ENCODE data around the gene PHF2.

The PHF2 gene

GRCh38 chr9:93713716-93714115, 137.3 kb downstream of the PHF2 start:
- DNase-seq, result no peak

DNA sequence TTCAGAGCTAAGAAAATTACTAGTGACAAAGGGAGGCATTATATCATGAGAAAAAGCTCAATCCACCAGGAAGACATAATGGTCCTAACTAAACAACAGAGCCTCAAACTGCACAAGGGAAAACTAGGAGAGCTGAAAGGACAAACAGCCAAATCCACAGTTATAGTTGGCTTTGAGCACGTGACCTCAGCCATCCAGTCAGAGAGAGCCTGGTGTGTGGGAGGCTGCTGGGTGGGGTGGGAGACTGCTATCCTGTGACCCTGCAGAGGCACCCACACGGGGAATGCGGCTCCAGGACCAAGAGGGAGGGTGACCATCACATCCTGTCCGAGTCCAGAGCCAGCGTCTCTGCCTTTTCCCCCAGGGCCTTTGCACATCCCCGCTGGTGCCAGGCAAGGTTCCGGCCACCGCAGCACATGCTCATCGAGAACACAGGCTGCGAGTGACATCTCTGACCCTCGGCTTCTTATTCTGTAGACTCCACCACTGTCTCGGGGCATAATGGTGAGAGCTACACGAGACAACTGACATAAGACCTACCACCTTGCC, 145.1 kb downstream of the PHF2 start:
- DNase-seq, result no peak

DNA sequence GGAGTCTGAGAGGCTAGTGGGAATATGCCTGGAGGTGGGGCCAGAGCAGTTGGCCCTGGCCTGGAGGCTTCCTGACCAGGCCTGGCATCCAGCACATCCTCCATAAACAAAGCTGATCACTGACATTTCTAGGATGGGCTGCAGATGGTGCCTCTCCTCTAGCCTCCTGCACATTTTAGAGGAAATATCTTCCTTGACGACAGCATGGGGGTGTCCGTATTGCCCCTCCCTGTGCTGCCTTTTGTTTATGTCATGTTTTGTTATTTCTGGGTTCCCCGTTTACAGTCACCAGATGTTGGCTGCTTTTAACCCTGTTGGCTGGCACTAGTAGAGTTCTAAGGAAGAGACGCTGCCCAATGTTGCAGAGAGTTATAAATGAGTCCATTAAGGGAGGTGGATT, 148.5 kb downstream of the PHF2 start:
- no peak for DNase-seq

- no peak for DNase-seq
Observed at GRCh38 chr9:93725382-93725781, 149.0 kb downstream of the PHF2 start.

DNA sequence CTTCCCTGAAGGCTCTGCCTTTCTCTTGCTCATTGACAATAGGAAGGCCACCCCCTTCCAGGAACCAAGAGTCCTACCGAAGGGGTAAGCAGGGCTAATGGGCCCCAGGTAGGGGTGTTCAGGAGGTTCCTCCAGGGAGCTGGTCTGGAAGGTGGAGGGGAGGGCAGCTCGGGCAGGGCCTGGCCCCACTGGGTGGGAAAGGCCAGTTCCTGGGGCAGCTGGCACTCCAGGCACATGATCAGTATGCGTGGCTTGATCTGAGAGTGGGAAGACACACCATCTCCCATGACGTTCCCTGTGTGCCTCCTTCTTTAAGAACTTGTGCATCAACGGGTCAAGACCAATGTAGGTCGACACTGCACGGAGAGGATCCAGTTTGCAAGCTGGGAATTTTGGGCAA, 149.8 kb downstream of the PHF2 start:
- DNase-seq, result no peak

All from bone marrow (tissue), 2 donors.